ENCODE data around the gene MRPL34. TPM values are rescaled to one million over a fixed set of nuclear protein-coding genes. Genes with fewer than 3 reads are reported as not detected.

The MRPL34 gene
- polyA plus RNA-seq, 1 of the 3 experiments (the other 2 are of a cell fraction) = 72.9 TPM

DNA sequence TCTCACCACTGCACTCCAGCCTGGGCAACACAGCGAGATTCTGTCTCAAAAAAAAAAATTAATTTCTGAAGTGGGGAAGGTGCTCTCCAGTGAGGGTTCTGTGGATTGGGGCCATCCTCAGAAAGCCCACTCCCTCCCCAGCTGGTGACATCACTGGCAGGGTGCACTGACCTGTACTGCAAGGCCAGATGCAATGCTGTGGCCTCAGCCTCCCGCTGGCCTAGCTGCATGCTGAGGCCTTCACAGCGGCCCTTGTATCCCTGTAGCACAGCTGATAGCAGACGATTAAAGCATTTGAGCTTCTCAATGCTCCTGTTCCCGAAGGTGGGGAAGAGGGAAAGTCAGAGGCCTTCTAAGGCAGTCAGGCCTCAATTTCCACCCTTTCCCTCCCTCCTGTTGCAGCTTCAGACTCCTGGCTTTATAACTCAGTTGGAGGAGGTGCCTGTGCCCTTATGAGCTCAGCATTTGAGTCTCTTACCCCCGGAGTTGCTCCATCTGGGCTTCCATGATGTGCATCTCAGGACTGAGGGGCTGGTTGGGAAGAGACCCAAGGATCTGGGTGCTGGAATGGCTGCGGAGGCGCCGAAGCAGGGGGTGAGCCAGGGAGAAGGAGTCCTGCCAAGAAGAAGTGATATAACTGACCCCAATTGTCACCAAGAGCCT is 46.4 kb upstream of the MRPL34 start:
- no peak overlapping the region for H3K9ac ChIP-seq
- no peaks in the 10 kb centered on the region for H3F3A ChIP-seq (replicated peaks; ENCODE audit: insufficient read depth)
- no peaks in the 10 kb centered on the region for H3K4me1 ChIP-seq (ENCODE audit: control insufficient read depth in 1 of 2, insufficient read depth in 2 of 2, low read depth in 1 of 2, low read length in 1 of 2)
- peaks cover 9% of the 10 kb centered on the region; the same call in 1 of the 2 replicates for H3K9me3 ChIP-seq
- DNase-seq = no peak
- no peak overlapping the region for H3K27ac ChIP-seq (ENCODE audit: low read depth in 2 of 2, low read length in 1 of 2)
- WGBS (ENCODE audit: low lambda C conversion rate) = 41% methylated on average over 6 of the region's 9 CpGs
- POLR2A ChIA-PET = interaction anchor here (1.2 to 2.2 kb wide), 3 partner anchors 33 to 44 kb away, joined by 3 to 4 read pairs (median 4); partner anchors contain the start of genes OCEL1 and USE1
- H4K20me1 ChIP-seq (ENCODE audit: insufficient read depth) = no peaks in the 10 kb centered on the region
- no peaks in the 10 kb centered on the region for H3K36me3 ChIP-seq (replicated peaks in 1 of 2; ENCODE audit: control insufficient read depth in 1 of 2, insufficient read depth in 2 of 2, low read length in 1 of 2)
- H3K4me2 ChIP-seq = no peak overlapping the region
- H3K4me3 ChIP-seq (ENCODE audit: low read depth in 2 of 2, low read length in 1 of 2) = no peak overlapping the region
- CTCF ChIA-PET = interaction anchor here (1.2 to 1.7 kb wide), 6 partner anchors 8 to 196 kb away, joined by 3 to 11 read pairs (median 4); partner anchors contain the start of gene ANKLE1
- H3K79me2 ChIP-seq (ENCODE audit: insufficient read depth) = no peaks in the 10 kb centered on the region
- H3K9me2 ChIP-seq = no peaks in the 10 kb centered on the region
- no peak overlapping the region for H2AFZ ChIP-seq (ENCODE audit: low read depth)
- no peak for TF ChIP-seq MXI1 (IDR thresholded peaks at IDR 0.05; ENCODE audit: low read depth, low read length)
- no peak for TF ChIP-seq YY1 (IDR thresholded peaks at IDR 0.05; ENCODE audit: low read depth)
- TF ChIP-seq EZH2phosphoT487 (IDR thresholded peaks at IDR 0.05; ENCODE audit: borderline replicate concordance, low read depth) = no peak
- no peak for TF ChIP-seq RFX5 (IDR thresholded peaks at IDR 0.05; ENCODE audit: low read length)
- TF ChIP-seq FOXM1 (IDR thresholded peaks at IDR 0.05; ENCODE audit: low read depth) = no peak
- TF ChIP-seq RXRA (IDR thresholded peaks at IDR 0.05; ENCODE audit: borderline replicate concordance, low read depth) = no peak
- no peak for TF ChIP-seq ELF1 (IDR thresholded peaks at IDR 0.05)
- TF ChIP-seq, protein P1, sequence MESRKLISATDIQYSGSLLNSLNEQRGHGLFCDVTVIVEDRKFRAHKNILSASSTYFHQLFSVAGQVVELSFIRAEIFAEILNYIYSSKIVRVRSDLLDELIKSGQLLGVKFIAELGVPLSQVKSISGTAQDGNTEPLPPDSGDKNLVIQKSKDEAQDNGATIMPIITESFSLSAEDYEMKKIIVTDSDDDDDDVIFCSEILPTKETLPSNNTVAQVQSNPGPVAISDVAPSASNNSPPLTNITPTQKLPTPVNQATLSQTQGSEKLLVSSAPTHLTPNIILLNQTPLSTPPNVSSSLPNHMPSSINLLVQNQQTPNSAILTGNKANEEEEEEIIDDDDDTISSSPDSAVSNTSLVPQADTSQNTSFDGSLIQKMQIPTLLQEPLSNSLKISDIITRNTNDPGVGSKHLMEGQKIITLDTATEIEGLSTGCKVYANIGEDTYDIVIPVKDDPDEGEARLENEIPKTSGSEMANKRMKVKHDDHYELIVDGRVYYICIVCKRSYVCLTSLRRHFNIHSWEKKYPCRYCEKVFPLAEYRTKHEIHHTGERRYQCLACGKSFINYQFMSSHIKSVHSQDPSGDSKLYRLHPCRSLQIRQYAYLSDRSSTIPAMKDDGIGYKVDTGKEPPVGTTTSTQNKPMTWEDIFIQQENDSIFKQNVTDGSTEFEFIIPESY (IDR thresholded peaks at IDR 0.05; ENCODE audit: borderline replicate concordance, low read depth) = no peak
- TF ChIP-seq, protein P2, sequence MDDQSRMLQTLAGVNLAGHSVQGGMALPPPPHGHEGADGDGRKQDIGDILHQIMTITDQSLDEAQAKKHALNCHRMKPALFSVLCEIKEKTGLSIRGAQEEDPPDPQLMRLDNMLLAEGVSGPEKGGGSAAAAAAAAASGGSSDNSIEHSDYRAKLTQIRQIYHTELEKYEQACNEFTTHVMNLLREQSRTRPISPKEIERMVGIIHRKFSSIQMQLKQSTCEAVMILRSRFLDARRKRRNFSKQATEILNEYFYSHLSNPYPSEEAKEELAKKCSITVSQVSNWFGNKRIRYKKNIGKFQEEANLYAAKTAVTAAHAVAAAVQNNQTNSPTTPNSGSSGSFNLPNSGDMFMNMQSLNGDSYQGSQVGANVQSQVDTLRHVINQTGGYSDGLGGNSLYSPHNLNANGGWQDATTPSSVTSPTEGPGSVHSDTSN (IDR thresholded peaks at IDR 0.05) = no peak
- no peak for TF ChIP-seq JUND (IDR thresholded peaks at IDR 0.05)
- H3K27me3 ChIP-seq (ENCODE audit: insufficient read depth) = no peaks in the 10 kb centered on the region

DNA sequence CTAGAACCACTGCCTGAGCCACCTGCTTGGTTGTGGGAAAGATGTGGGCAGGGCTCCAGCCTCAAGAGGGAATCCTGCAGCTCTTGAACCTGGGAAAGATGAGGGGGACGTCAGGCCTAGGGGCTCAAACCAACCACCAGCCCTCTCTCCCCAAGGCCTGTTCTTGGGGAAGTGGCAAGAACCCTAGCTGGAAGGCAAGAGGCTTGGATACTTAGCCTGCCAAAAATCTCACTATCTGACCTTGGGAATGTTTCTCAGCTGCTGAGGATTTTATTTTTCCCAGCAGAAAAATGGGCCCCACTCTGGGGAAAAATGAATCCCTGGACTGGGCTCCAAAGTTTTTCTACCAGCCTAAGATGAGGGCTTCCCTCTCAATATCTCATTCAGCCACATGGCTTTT is 45.7 kb upstream of the MRPL34 start:
- H3K9ac ChIP-seq = no peak overlapping the region
- no peak overlapping the region for H3K4me3 ChIP-seq (ENCODE audit: low read depth in 2 of 2, low read length in 1 of 2)
- CTCF ChIA-PET = interaction anchor here (0.6 to 1.8 kb wide), 10 partner anchors 8 to 195 kb away, joined by 3 to 14 read pairs (median 4); partner anchors contain the start of genes ANKLE1 and USE1
- no peak overlapping the region for H3K27ac ChIP-seq (ENCODE audit: low read depth in 2 of 2, low read length in 1 of 2)
- no peaks in the 10 kb centered on the region for H3K79me2 ChIP-seq (ENCODE audit: insufficient read depth)
- H3K27me3 ChIP-seq (ENCODE audit: insufficient read depth) = no peaks in the 10 kb centered on the region
- H2AFZ ChIP-seq (ENCODE audit: low read depth) = no peak overlapping the region
- H3F3A ChIP-seq (replicated peaks; ENCODE audit: insufficient read depth) = no peaks in the 10 kb centered on the region
- POLR2A ChIA-PET = interaction anchor here (1.8 to 2.2 kb wide), 2 partner anchors 34 to 45 kb away, joined by 4 read pairs; partner anchors contain the start of genes OCEL1 and USE1
- H3K4me1 ChIP-seq (ENCODE audit: control insufficient read depth in 1 of 2, insufficient read depth in 2 of 2, low read depth in 1 of 2, low read length in 1 of 2) = no peaks in the 10 kb centered on the region
- H3K36me3 ChIP-seq (replicated peaks in 1 of 2; ENCODE audit: control insufficient read depth in 1 of 2, insufficient read depth in 2 of 2, low read length in 1 of 2) = no peaks in the 10 kb centered on the region
- no peaks in the 10 kb centered on the region for H4K20me1 ChIP-seq (ENCODE audit: insufficient read depth)
- no peak overlapping the region for H3K4me2 ChIP-seq
- peaks cover 9% of the 10 kb centered on the region; the same call in 1 of the 2 replicates for H3K9me3 ChIP-seq
- WGBS (ENCODE audit: low lambda C conversion rate) = 20% methylated on average over 1 of the region's 1 CpG
- no peak for DNase-seq
- no peaks in the 10 kb centered on the region for H3K9me2 ChIP-seq
- TF ChIP-seq EZH2phosphoT487 (IDR thresholded peaks at IDR 0.05; ENCODE audit: borderline replicate concordance, low read depth) (no peak), RXRA (IDR thresholded peaks at IDR 0.05; ENCODE audit: borderline replicate concordance, low read depth) (no peak), TCF12 (IDR thresholded peaks at IDR 0.05) (no peak)
- TF ChIP-seq, protein P3, sequence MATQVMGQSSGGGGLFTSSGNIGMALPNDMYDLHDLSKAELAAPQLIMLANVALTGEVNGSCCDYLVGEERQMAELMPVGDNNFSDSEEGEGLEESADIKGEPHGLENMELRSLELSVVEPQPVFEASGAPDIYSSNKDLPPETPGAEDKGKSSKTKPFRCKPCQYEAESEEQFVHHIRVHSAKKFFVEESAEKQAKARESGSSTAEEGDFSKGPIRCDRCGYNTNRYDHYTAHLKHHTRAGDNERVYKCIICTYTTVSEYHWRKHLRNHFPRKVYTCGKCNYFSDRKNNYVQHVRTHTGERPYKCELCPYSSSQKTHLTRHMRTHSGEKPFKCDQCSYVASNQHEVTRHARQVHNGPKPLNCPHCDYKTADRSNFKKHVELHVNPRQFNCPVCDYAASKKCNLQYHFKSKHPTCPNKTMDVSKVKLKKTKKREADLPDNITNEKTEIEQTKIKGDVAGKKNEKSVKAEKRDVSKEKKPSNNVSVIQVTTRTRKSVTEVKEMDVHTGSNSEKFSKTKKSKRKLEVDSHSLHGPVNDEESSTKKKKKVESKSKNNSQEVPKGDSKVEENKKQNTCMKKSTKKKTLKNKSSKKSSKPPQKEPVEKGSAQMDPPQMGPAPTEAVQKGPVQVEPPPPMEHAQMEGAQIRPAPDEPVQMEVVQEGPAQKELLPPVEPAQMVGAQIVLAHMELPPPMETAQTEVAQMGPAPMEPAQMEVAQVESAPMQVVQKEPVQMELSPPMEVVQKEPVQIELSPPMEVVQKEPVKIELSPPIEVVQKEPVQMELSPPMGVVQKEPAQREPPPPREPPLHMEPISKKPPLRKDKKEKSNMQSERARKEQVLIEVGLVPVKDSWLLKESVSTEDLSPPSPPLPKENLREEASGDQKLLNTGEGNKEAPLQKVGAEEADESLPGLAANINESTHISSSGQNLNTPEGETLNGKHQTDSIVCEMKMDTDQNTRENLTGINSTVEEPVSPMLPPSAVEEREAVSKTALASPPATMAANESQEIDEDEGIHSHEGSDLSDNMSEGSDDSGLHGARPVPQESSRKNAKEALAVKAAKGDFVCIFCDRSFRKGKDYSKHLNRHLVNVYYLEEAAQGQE (IDR thresholded peaks at IDR 0.05; ENCODE audit: low read depth, low read length) = no peak
- TF ChIP-seq, protein P4, sequence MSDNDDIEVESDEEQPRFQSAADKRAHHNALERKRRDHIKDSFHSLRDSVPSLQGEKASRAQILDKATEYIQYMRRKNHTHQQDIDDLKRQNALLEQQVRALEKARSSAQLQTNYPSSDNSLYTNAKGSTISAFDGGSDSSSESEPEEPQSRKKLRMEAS (IDR thresholded peaks at IDR 0.05; ENCODE audit: low read depth) = no peak

Data from SK-N-SH (cell line).